Gastrocnemius medialis (tissue), 4 donors: ENCODE results near the gene ENDOV. TPM values are rescaled to one million over a fixed set of nuclear protein-coding genes. Genes with fewer than 3 reads are reported as not detected.

Experiments
- ATAC-seq, 2 donors: fragments of 150-250 bp; one replicate each; pipeline ENCODE4 v1.9.1; 2016
- DNase-seq, 2 donors: peaks; one replicate each; pipeline ENCODE4 v3.0.0-alpha.2; 2019
- H3K27ac ChIP-seq, 4 donors: fragments of 200-600 bp; sonication (generic); 1 replicate in 1 of 4; 2 replicates in 3 of 4; pipeline ENCODE4 v1.5.1; 2016 to 2018; ENCODE audit warnings: mild to moderate bottlenecking in 2 of 4, moderate library complexity in 1 of 4
- H3K27me3 ChIP-seq, 3 donors: fragments of 200-600 bp; sonication (generic) in 2 of 3; 1 replicate in 1 of 3; 2 replicates in 2 of 3; pipeline versions ENCODE4 v1.5.1 to v1.6.0; 2016 to 2019; ENCODE audit warnings: mild to moderate bottlenecking in 1 of 3, moderate library complexity in 1 of 3
- H3K36me3 ChIP-seq, 2 donors: fragments of 200-600 bp; sonication (generic) in 1 of 2; one replicate each; pipeline ENCODE4 v1.5.1; 2017 to 2018
- H3K4me1 ChIP-seq, 2 donors: fragments of 200-600 bp; sonication (generic) in 1 of 2; one replicate each; pipeline ENCODE4 v1.5.1; 2016 to 2017; ENCODE audit warnings: mild to moderate bottlenecking in 2 of 2
- H3K4me3 ChIP-seq, 4 donors: fragments of 200-600 bp; sonication (generic) in 3 of 4; 1 replicate in 1 of 4; 2 replicates in 3 of 4; pipeline ENCODE4 v1.5.1; 2016 to 2019; ENCODE audit warnings: mild to moderate bottlenecking in 2 of 4
- H3K9me3 ChIP-seq, 3 donors: fragments of 200-600 bp; sonication (generic) in 2 of 3; 1 replicate in 1 of 3; 2 replicates in 2 of 3; pipeline ENCODE4 v1.5.1; 2016 to 2019
- POLR2A ChIP-seq, 2 donors: fragments of 450-650 bp; IDR thresholded peaks; one replicate each; pipeline ENCODE4 v1.6.1; 2017; ENCODE audit warnings: antibody characterized with exemption in 2 of 2, mild to moderate bottlenecking in 2 of 2, moderate library complexity in 2 of 2
- in situ Hi-C, 4 donors: fragments of 200-750 bp; cut with MboI; loops; one replicate each; pipeline versions ENCODE4 v1.15.0 to v1.8.0; 2017; ENCODE audit warnings: low sequenced_read_pairs in 4 of 4
- intact Hi-C: fragments of 100-400 bp; cut with DNase I; formaldehyde crosslinking; loops from one replicate; pipeline ENCODE4 v1.15.1; 2023; ENCODE audit warnings: low total_unique reads
- total RNA-seq, 4 donors: library from RNA; depleted of rRNA; stranded (reverse); fragments of >200 nt; gene quantifications; one replicate each; pipeline versions ENCODE4 v1.1.0 to v1.2.3, GENCODE V29; 2016
- TF ChIP-seq, protein P1 (sequence below), 5 experiments: fragments of 450-650 bp in 3 of 5; fragments of 200-600 bp in 2 of 5; sonication (generic) in 2 of 5; IDR thresholded peaks in 4 of 5; conservative IDR thresholded peaks in 1 of 5; 1 replicate in 4 of 5; 2 replicates in 1 of 5; pipeline ENCODE4 v1.5.1; 2016 to 2019; ENCODE audit warnings: antibody characterized with exemption in 5 of 5, mild to moderate bottlenecking in 3 of 5, moderate library complexity in 3 of 5

ENDOV gene
- total RNA-seq, 4 donors from 2014 or later, result 9.1 to 24.1 (median 18.0) TPM

DNA sequence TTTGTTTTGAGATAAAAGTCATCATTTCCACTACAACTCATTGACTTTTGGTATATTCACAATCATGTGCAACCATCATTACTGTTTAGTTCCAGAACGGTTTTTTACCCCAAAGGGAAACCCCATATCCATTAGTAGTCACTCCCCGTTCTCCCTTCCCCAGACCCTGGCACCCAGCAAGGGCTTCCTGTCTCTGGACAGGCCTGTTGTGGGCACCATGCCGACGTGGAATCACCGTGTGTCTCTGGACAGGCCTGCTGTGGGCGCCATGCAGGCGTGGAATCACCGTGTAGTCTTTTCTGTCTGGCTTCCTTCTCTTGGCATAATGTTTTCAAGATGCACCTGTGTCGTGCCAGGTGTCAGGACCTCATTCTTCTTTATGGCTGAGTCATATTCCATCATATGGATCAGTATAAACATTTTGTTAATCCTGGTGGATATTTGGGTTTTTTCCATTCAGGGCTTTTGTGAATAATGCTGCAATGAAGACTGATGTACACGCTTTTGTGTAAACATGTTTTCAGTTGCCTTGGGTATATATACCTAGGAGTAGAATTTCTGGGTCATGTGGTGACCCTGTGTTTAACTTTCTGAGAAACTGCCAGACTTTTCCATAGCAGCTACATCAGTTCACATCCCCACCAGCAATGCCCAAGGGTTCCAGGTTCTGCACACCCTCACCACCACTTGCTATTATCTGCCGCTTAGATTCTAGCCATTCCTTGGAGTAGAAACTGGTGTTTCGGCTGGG lies 19.1 kb downstream of the ENDOV start:
- intact Hi-C loops (no loop called here), in situ Hi-C loops (no loop called here)
- H3K36me3 ChIP-seq, result peaks cover 0 to 9% of the 10 kb centered on the region in 2 donors

GRCh38 chr17:80437532-80437931 lies 22.6 kb downstream of the ENDOV start:
- Histone ChIP-seq H3K36me3 (no peaks in the 10 kb centered on the region), H3K27ac (no peak overlapping the region), H3K4me1 (no peaks in the 10 kb centered on the region), H3K4me3 (no peak overlapping the region), H3K27me3 (no peaks in the 10 kb centered on the region), H3K9me3 (no peaks in the 10 kb centered on the region)
- in situ Hi-C loops (no loop called here), intact Hi-C loops (no loop called here)
- TF ChIP-seq, protein P1, sequence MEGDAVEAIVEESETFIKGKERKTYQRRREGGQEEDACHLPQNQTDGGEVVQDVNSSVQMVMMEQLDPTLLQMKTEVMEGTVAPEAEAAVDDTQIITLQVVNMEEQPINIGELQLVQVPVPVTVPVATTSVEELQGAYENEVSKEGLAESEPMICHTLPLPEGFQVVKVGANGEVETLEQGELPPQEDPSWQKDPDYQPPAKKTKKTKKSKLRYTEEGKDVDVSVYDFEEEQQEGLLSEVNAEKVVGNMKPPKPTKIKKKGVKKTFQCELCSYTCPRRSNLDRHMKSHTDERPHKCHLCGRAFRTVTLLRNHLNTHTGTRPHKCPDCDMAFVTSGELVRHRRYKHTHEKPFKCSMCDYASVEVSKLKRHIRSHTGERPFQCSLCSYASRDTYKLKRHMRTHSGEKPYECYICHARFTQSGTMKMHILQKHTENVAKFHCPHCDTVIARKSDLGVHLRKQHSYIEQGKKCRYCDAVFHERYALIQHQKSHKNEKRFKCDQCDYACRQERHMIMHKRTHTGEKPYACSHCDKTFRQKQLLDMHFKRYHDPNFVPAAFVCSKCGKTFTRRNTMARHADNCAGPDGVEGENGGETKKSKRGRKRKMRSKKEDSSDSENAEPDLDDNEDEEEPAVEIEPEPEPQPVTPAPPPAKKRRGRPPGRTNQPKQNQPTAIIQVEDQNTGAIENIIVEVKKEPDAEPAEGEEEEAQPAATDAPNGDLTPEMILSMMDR (IDR thresholded peaks at IDR 0.05 in 4 of 5, conservative IDR thresholded peaks at IDR 0.05 in 1 of 5), result no peak
- TF ChIP-seq POLR2A (IDR thresholded peaks at IDR 0.05), result no peak
- ATAC-seq (no peak), DNase-seq (no peak)

More for the DNA sequence above, 19.1 kb downstream of the ENDOV start:
- Histone ChIP-seq H3K9me3 (no peaks in the 10 kb centered on the region), H3K27ac (no peak overlapping the region), H3K27me3 (no peaks in the 10 kb centered on the region), H3K4me3 (no peak overlapping the region), H3K4me1 (no peaks in the 10 kb centered on the region)
- ATAC-seq (no peak), DNase-seq (no peak)
- TF ChIP-seq POLR2A (IDR thresholded peaks at IDR 0.05), result no peak
- TF ChIP-seq, protein P1 (IDR thresholded peaks at IDR 0.05 in 4 of 5, conservative IDR thresholded peaks at IDR 0.05 in 1 of 5), result no peak

GRCh38 chr17:80438806-80439205 lies 23.8 kb downstream of the ENDOV start:
- in situ Hi-C loops (no loop called here), intact Hi-C loops (no loop called here)
- DNase-seq, result no peak
- ATAC-seq, result no peak
- Histone ChIP-seq H3K4me1 (no peaks in the 10 kb centered on the region), H3K27ac (no peak overlapping the region), H3K4me3 (no peak overlapping the region), H3K27me3 (no peaks in the 10 kb centered on the region), H3K9me3 (no peaks in the 10 kb centered on the region), H3K36me3 (no peaks in the 10 kb centered on the region)
- TF ChIP-seq POLR2A (IDR thresholded peaks at IDR 0.05), result no peak
- TF ChIP-seq, protein P1 (IDR thresholded peaks at IDR 0.05 in 4 of 5, conservative IDR thresholded peaks at IDR 0.05 in 1 of 5), result no peak

DNA sequence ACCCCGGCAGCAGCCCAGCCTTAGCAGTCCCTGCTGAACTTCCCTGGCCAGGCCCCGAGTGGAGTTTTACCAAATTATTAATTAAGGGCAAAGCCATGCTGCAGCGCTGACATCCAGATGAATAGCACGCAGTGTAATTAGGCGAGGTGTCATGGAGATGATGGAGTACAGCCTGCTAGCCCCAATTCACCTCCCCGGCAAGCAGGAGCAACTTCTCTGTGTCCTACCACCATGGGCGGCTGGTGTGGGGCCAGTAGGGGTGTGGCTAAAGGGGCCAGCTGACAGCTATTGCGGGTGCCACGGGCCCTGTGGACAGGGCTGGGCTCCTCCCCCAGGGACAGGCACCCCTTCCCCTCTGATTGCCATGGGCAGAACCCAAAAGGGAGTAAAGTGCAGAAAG lies 24.5 kb downstream of the ENDOV start:
- DNase-seq (no peak), ATAC-seq (no peak)
- H3K4me3 ChIP-seq, result no peak overlapping the region
- no peaks in the 10 kb centered on the region for H3K36me3 ChIP-seq
- in situ Hi-C loops (no loop called here), intact Hi-C loops (no loop called here)
- H3K27ac ChIP-seq, result no peak overlapping the region
- no peaks in the 10 kb centered on the region for H3K4me1 ChIP-seq
- no peaks in the 10 kb centered on the region for H3K9me3 ChIP-seq
- no peaks in the 10 kb centered on the region for H3K27me3 ChIP-seq
- TF ChIP-seq, protein P1 (IDR thresholded peaks at IDR 0.05 in 4 of 5, conservative IDR thresholded peaks at IDR 0.05 in 1 of 5), result no peak
- no peak for TF ChIP-seq POLR2A (IDR thresholded peaks at IDR 0.05)
